HepG2 (cell line): ENCODE data around the gene PRPSAP1. TPM values are rescaled to one million over a fixed set of nuclear protein-coding genes. Genes with fewer than 3 reads are reported as not detected.

Experiments
- BCL6 ChIP-seq: IDR thresholded peaks from 2 replicates; pipeline ENCODE4 v1.6.1; 2016; ENCODE audit warnings: missing genetic modification reagents, missing compliant biosample characterization
- CHCHD3 ChIP-seq: sonication (generic); formaldehyde crosslinking; IDR thresholded peaks from 2 replicates; pipeline ENCODE4 v1.8.0; 2022; ENCODE audit warnings: mild to moderate bottlenecking, missing genetic modification reagents, moderate library complexity
- ELF3 ChIP-seq: IDR thresholded peaks from 2 replicates; pipeline ENCODE4 v1.6.1; 2016; ENCODE audit warnings: missing genetic modification reagents, missing compliant biosample characterization
- HMGXB3 ChIP-seq: sonication (generic); formaldehyde crosslinking; IDR thresholded peaks from 2 replicates; pipeline ENCODE4 v1.4.0; 2020; ENCODE audit warnings: missing genetic modification reagents, borderline replicate concordance
- KDM4B ChIP-seq: sonication (generic); formaldehyde crosslinking; IDR thresholded peaks from 2 replicates; pipeline ENCODE4 v1.4.0; 2020; ENCODE audit warnings: missing genetic modification reagents
- NFE2L2 ChIP-seq: fragments of 150-350 bp; IDR thresholded peaks from 2 replicates; pipeline ENCODE4 v1.6.1; 2014; ENCODE audit warnings: low read length
- RBM39 ChIP-seq: fragments of 200-400 bp; formaldehyde crosslinking; IDR thresholded peaks from one replicate; pipeline ENCODE4 v1.6.1; 2018; ENCODE audit warnings: antibody characterized with exemption, mild to moderate bottlenecking, low read depth, low read length; ENCODE audit not compliant: poor library complexity, severe bottlenecking
- SALL1 ChIP-seq: sonication (generic); formaldehyde crosslinking; IDR thresholded peaks from 2 replicates; pipeline ENCODE4 v1.8.0; 2022; ENCODE audit warnings: mild to moderate bottlenecking, missing genetic modification reagents
- SUZ12 ChIP-seq: fragments of 150-350 bp; IDR thresholded peaks from 2 replicates; pipeline ENCODE4 v1.6.1; 2014; ENCODE audit warnings: low read depth, low read length
- YEATS2 ChIP-seq: sonication (generic); formaldehyde crosslinking; IDR thresholded peaks from 2 replicates; pipeline ENCODE4 v1.4.0; 2020; ENCODE audit warnings: missing genetic modification reagents, borderline replicate concordance
- ZIK1 ChIP-seq: sonication (generic); formaldehyde crosslinking; IDR thresholded peaks from 2 replicates; pipeline ENCODE4 v1.5.0; 2020; ENCODE audit warnings: mild to moderate bottlenecking, low read depth, missing genetic modification reagents, borderline replicate concordance
- ZNF124 ChIP-seq: sonication (generic); formaldehyde crosslinking; IDR thresholded peaks from 2 replicates; pipeline ENCODE4 v1.4.0; 2020; ENCODE audit warnings: missing genetic modification reagents
- ZNF430 ChIP-seq: sonication (generic); formaldehyde crosslinking; IDR thresholded peaks from 2 replicates; pipeline ENCODE4 v1.9.0; 2021; ENCODE audit warnings: mild to moderate bottlenecking, missing genetic modification reagents
- ZNF557 ChIP-seq: sonication (generic); formaldehyde crosslinking; IDR thresholded peaks from 2 replicates; pipeline ENCODE4 v1.4.0; 2020; ENCODE audit warnings: missing genetic modification reagents
- ZNF605 ChIP-seq: sonication (generic); formaldehyde crosslinking; IDR thresholded peaks from 2 replicates; pipeline ENCODE4 v1.8.0; 2022; ENCODE audit warnings: mild to moderate bottlenecking, missing genetic modification reagents
- ZNF614 ChIP-seq: IDR thresholded peaks from 2 replicates; pipeline ENCODE4 v1.6.1; 2018; ENCODE audit warnings: missing biosample characterization, missing genetic modification reagents, inconsistent platforms, borderline replicate concordance
- ZNF644 ChIP-seq: IDR thresholded peaks from 2 replicates; pipeline ENCODE4 v1.6.1; 2016; ENCODE audit warnings: low read depth
- ZNF713 ChIP-seq: sonication (generic); formaldehyde crosslinking; IDR thresholded peaks from 2 replicates; pipeline ENCODE4 v1.4.0; 2020; ENCODE audit warnings: mild to moderate bottlenecking, missing genetic modification reagents
- ZNF768 ChIP-seq: sonication (generic); formaldehyde crosslinking; IDR thresholded peaks from 2 replicates; pipeline ENCODE4 v1.4.0; 2020; ENCODE audit warnings: missing genetic modification reagents
- ZSCAN25 ChIP-seq: sonication (generic); formaldehyde crosslinking; IDR thresholded peaks from 2 replicates; pipeline ENCODE4 v1.8.0; 2022; ENCODE audit warnings: mild to moderate bottlenecking, missing genetic modification reagents
- ZSCAN31 ChIP-seq: sonication (generic); formaldehyde crosslinking; IDR thresholded peaks from 2 replicates; pipeline ENCODE4 v1.5.0; 2020; ENCODE audit warnings: low read depth, mild to moderate bottlenecking, missing genetic modification reagents
- polyA plus RNA-seq, 8 experiments: library from polyadenylated mRNA; depleted of rRNA in 3 of 8; stranded (reverse) in 7 of 8; unstranded in 1 of 8; fragments of >200 nt; fragmentation: Illumina TruSeq in 4 of 8; extraction: Trizol in 4 of 8; gene quantifications; 2 replicates each; pipeline versions ENCODE4 v1.2.1 to v1.2.3, GENCODE V29; 2011 to 2016; ENCODE audit warnings: low read depth in 4 of 8, missing spikeins in 1 of 8, mixed read lengths in 1 of 8; ENCODE audit not compliant: insufficient read depth in 1 of 8
- total RNA-seq, 5 experiments: library from RNA; depleted of rRNA; stranded (reverse); fragments of >200 nt; fragmentation: Illumina TruSeq; extraction: Trizol; gene quantifications; 2 replicates each; pipeline ENCODE4 v1.2.3, GENCODE V29; 2016; ENCODE audit warnings: low read depth in 1 of 5
- TF ChIP-seq, protein P1 (sequence below): sonication (generic); formaldehyde crosslinking; IDR thresholded peaks from 2 replicates; pipeline ENCODE4 v1.5.1; 2020; ENCODE audit warnings: mild to moderate bottlenecking, missing genetic modification reagents, moderate library complexity

Gene PRPSAP1
- total and polyA plus RNA-seq, 2 of the 13 experiments (the other 11 are each of a cell fraction or from before 2014, with no cell fraction given) = 91.1 to 314 TPM

GRCh38 chr17:76278952-76279741 lies 74.6 kb downstream of the PRPSAP1 start (continued):
- no peak for TF ChIP-seq SUZ12
- peak; percentile 72; the same call in 1 of the 2 replicates for TF ChIP-seq ZNF605 (CRISPR knock-in tag)
- TF ChIP-seq KDM4B (CRISPR knock-in tag) = peak; percentile 55; the same call in 1 of the 2 replicates
- TF ChIP-seq ELF3 (CRISPR knock-in tag) = 0 out of 2 replicates have a peak, but pooled peaks have one; percentile 44
- TF ChIP-seq YEATS2 (CRISPR knock-in tag) = peak; percentile 51; the same call in 1 of the 2 replicates
- peak; percentile 7; the same call in 1 of the 2 replicates for TF ChIP-seq NFE2L2
- TF ChIP-seq BCL6 (CRISPR knock-in tag) = peak; percentile 28; the same call in 1 of the 2 replicates
- 0 out of 2 replicates have a peak, but pooled peaks have one; percentile 41 for TF ChIP-seq ZNF124
- TF ChIP-seq SALL1 (CRISPR knock-in tag) = peak; percentile 66; the same call in 1 of the 2 replicates
- peak; percentile 32; the same call in 1 of the 2 replicates for TF ChIP-seq ZNF768 (CRISPR knock-in tag)
- no peak for TF ChIP-seq ZNF644
- TF ChIP-seq ZNF557 = no peak
- no peak for TF ChIP-seq ZNF713 (CRISPR knock-in tag)
- TF ChIP-seq HMGXB3 = 0 out of 2 replicates have a peak, but pooled peaks have one; percentile 16
- peak; percentile 50; the same call in 1 of the 2 replicates for TF ChIP-seq CHCHD3 (CRISPR knock-in tag)
- 0 out of 2 replicates have a peak, but pooled peaks have one; percentile 37 for TF ChIP-seq ZIK1 (CRISPR knock-in tag)
- TF ChIP-seq RBM39 = peak; percentile 81
- TF ChIP-seq ZNF430 (CRISPR knock-in tag) = peak; percentile 32; the same call in 1 of the 2 replicates
- TF ChIP-seq, protein P1, sequence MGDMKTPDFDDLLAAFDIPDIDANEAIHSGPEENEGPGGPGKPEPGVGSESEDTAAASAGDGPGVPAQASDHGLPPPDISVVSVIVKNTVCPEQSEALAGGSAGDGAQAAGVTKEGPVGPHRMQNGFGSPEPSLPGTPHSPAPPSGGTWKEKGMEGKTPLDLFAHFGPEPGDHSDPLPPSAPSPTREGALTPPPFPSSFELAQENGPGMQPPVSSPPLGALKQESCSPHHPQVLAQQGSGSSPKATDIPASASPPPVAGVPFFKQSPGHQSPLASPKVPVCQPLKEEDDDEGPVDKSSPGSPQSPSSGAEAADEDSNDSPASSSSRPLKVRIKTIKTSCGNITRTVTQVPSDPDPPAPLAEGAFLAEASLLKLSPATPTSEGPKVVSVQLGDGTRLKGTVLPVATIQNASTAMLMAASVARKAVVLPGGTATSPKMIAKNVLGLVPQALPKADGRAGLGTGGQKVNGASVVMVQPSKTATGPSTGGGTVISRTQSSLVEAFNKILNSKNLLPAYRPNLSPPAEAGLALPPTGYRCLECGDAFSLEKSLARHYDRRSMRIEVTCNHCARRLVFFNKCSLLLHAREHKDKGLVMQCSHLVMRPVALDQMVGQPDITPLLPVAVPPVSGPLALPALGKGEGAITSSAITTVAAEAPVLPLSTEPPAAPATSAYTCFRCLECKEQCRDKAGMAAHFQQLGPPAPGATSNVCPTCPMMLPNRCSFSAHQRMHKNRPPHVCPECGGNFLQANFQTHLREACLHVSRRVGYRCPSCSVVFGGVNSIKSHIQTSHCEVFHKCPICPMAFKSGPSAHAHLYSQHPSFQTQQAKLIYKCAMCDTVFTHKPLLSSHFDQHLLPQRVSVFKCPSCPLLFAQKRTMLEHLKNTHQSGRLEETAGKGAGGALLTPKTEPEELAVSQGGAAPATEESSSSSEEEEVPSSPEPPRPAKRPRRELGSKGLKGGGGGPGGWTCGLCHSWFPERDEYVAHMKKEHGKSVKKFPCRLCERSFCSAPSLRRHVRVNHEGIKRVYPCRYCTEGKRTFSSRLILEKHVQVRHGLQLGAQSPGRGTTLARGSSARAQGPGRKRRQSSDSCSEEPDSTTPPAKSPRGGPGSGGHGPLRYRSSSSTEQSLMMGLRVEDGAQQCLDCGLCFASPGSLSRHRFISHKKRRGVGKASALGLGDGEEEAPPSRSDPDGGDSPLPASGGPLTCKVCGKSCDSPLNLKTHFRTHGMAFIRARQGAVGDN (CRISPR knock-in tag) = peak; percentile 50; the same call in 1 of the 2 replicates
- TF ChIP-seq ZSCAN31 (CRISPR knock-in tag) = 0 out of 2 replicates have a peak, but pooled peaks have one; percentile 9
- 0 out of 2 replicates have a peak, but pooled peaks have one; percentile 1 for TF ChIP-seq ZSCAN25 (CRISPR knock-in tag)
- TF ChIP-seq ZNF614 (CRISPR knock-in tag) = peak; percentile 34; the same call in 1 of the 2 replicates
